Smooth muscle cell (in vitro differentiated cells): ENCODE data around the gene GPR107. TPM values are rescaled to one million over a fixed set of nuclear protein-coding genes. Genes with fewer than 3 reads are reported as not detected.

Source experiments
- DNase-seq: peaks from one replicate; lab custom pipeline; 2025; ENCODE audit not compliant: unreplicated experiment; lab: John Stamatoyannopoulos, UW
- H2AFZ ChIP-seq: fragments of 200-600 bp; sonication (generic); 2 replicates; pipeline ENCODE4 v1.6.0; 2016; ENCODE audit warnings: antibody characterized with exemption, low read depth, mild to moderate bottlenecking
- H3F3A ChIP-seq: fragments of 200-600 bp; sonication (generic); 2 replicates; pipeline ENCODE4 v1.6.0; 2017; ENCODE audit warnings: antibody characterized with exemption, low read depth
- H3K27ac ChIP-seq: fragments of 200-600 bp; sonication (generic); 2 replicates; pipeline ENCODE4 v1.5.1; 2016; ENCODE audit warnings: low read depth, mild to moderate bottlenecking
- H3K27me3 ChIP-seq: fragments of 200-600 bp; sonication (generic); 2 replicates; pipeline ENCODE4 v1.6.1; 2016; ENCODE audit warnings: low read depth, mild to moderate bottlenecking
- H3K36me3 ChIP-seq: fragments of 200-600 bp; sonication (generic); 2 replicates; pipeline ENCODE4 v1.5.1; 2016; ENCODE audit warnings: low read depth
- H3K4me1 ChIP-seq: fragments of 200-600 bp; sonication (generic); 2 replicates; pipeline ENCODE4 v1.5.1; 2016; ENCODE audit warnings: low read depth
- H3K4me2 ChIP-seq: fragments of 200-600 bp; sonication (generic); 2 replicates; pipeline ENCODE4 v1.6.0; 2016; ENCODE audit warnings: mild to moderate bottlenecking
- H3K4me3 ChIP-seq: fragments of 200-600 bp; sonication (generic); 2 replicates; pipeline ENCODE4 v1.5.1; 2016; ENCODE audit warnings: mild to moderate bottlenecking
- H3K79me2 ChIP-seq: fragments of 200-600 bp; sonication (generic); 2 replicates; pipeline ENCODE4 v1.6.0; 2016; ENCODE audit warnings: low read depth, mild to moderate bottlenecking
- H3K9ac ChIP-seq: fragments of 200-600 bp; sonication (generic); 2 replicates; pipeline ENCODE4 v1.6.0; 2016; ENCODE audit warnings: low read depth
- H3K9me3 ChIP-seq: fragments of 200-600 bp; sonication (generic); replicated peaks from 2 replicates; pipeline ENCODE4 v1.5.1; 2016; ENCODE audit warnings: low read depth
- H4K20me1 ChIP-seq: fragments of 200-600 bp; sonication (generic); 2 replicates; pipeline ENCODE4 v1.6.0; 2016; ENCODE audit warnings: low read depth
- WGBS: methylation state at CpG from one replicate; pipeline ENCODE4 v1.1.7; 2016; ENCODE audit warnings: low lambda C conversion rate; 5-methylcytosine and 5-hydroxymethylcytosine counted together
- polyA plus RNA-seq: library from polyadenylated mRNA; unstranded; fragments of >200 nt; fragmentation: Nextera tagmentation; extraction: Ambion mirVana; gene quantifications from 2 replicates; pipeline ENCODE4 v1.2.1, GENCODE V29; 2016
- total RNA-seq: library from RNA; depleted of rRNA; stranded (reverse); fragments of >200 nt; gene quantifications from 2 replicates; pipeline ENCODE4 v1.2.3, GENCODE V29; 2014
- TF ChIP-seq, protein P1 (sequence below): fragments of 200-600 bp; sonication (generic); IDR thresholded peaks from 2 replicates; pipeline ENCODE4 v1.5.1; 2017; ENCODE audit warnings: borderline replicate concordance, mild to moderate bottlenecking, antibody characterized with exemption; ENCODE audit not compliant: insufficient read depth, poor library complexity, severe bottlenecking

The GPR107 gene
- total and polyA plus RNA-seq, 2 experiments from 2014 or later, result 16.2 to 42.7 TPM

- WGBS, result 10% methylated on average over 14 of the region's 14 CpGs
- TF ChIP-seq, protein P1, sequence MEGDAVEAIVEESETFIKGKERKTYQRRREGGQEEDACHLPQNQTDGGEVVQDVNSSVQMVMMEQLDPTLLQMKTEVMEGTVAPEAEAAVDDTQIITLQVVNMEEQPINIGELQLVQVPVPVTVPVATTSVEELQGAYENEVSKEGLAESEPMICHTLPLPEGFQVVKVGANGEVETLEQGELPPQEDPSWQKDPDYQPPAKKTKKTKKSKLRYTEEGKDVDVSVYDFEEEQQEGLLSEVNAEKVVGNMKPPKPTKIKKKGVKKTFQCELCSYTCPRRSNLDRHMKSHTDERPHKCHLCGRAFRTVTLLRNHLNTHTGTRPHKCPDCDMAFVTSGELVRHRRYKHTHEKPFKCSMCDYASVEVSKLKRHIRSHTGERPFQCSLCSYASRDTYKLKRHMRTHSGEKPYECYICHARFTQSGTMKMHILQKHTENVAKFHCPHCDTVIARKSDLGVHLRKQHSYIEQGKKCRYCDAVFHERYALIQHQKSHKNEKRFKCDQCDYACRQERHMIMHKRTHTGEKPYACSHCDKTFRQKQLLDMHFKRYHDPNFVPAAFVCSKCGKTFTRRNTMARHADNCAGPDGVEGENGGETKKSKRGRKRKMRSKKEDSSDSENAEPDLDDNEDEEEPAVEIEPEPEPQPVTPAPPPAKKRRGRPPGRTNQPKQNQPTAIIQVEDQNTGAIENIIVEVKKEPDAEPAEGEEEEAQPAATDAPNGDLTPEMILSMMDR, result no peak
- H3K9ac ChIP-seq, result peak overlapping the region; percentile 89
- H3K36me3 ChIP-seq, result no peaks in the 10 kb centered on the region
- H3K9me3 ChIP-seq, result no peaks in the 10 kb centered on the region
- H2AFZ ChIP-seq, result peak overlapping the region; percentile 57
- peaks cover 13% of the 10 kb centered on the region for H3F3A ChIP-seq
- H3K4me1 ChIP-seq, result peaks cover 17% of the 10 kb centered on the region
- peak overlapping the region; percentile 88 for H3K27ac ChIP-seq
- no peaks in the 10 kb centered on the region for H3K27me3 ChIP-seq
- H3K79me2 ChIP-seq, result peaks cover 74% of the 10 kb centered on the region
- H3K4me2 ChIP-seq, result peak overlapping the region; percentile 94
- no peak for DNase-seq
- H4K20me1 ChIP-seq, result peaks cover 29% of the 10 kb centered on the region
- H3K4me3 ChIP-seq, result peak overlapping the region; percentile 86
Observed at GRCh38 chr9:130054325-130054786, 650 bp downstream of the GPR107 start.

DNA sequence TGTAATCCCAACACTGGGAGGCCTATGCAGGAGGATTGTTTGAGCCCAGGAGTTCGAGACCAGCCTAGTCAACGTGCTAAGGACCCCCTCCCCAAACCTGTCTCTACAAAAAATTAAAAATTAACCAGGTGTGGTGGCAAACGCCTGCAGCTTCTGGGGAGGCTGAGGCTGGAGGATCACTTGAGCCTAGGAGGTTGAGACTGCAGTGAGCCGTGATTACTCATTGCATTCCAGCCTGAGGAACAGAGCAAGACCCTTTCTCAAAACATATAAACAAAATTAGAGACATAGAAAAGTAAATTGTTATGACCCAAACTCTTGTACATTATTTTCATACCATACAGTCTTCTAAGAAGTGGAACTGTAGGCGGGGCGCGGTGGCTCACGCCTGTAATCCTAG, 1.1 kb downstream of the GPR107 start:
- 83% methylated on average over 8 of the region's 8 CpGs for WGBS

GRCh38 chr9:130058154-130058553, 4.4 kb downstream of the GPR107 start:
- no peak for DNase-seq
- no peak overlapping the region for H2AFZ ChIP-seq
- H3K79me2 ChIP-seq, result peaks cover 100% of the 10 kb centered on the region
- H3K4me1 ChIP-seq, result peaks cover 4% of the 10 kb centered on the region
- H3K4me2 ChIP-seq, result no peak overlapping the region
- no peaks in the 10 kb centered on the region for H3K36me3 ChIP-seq
- peaks cover 63% of the 10 kb centered on the region for H4K20me1 ChIP-seq
- TF ChIP-seq, protein P1, result peak; percentile 34
- H3K9me3 ChIP-seq, result no peaks in the 10 kb centered on the region
- H3K27ac ChIP-seq, result no peak overlapping the region
- H3F3A ChIP-seq, result no peaks in the 10 kb centered on the region
- no peak overlapping the region for H3K4me3 ChIP-seq
- WGBS, result 93% methylated on average over 7 of the region's 7 CpGs
- H3K27me3 ChIP-seq, result no peaks in the 10 kb centered on the region
- no peak overlapping the region for H3K9ac ChIP-seq

More for the DNA sequence above, 1.1 kb downstream of the GPR107 start:
- Histone ChIP-seq H3K27me3 (no peaks in the 10 kb centered on the region), H4K20me1 (peaks cover 33% of the 10 kb centered on the region), H3K79me2 (peaks cover 78% of the 10 kb centered on the region), H3K9me3 (no peaks in the 10 kb centered on the region), H3K4me1 (peaks cover 17% of the 10 kb centered on the region), H2AFZ (no peak overlapping the region), H3K27ac (peak overlapping the region; percentile 88), H3K4me3 (peak overlapping the region; percentile 86), H3K4me2 (peak overlapping the region; percentile 94), H3K9ac (peak overlapping the region; percentile 89), H3F3A (peaks cover 13% of the 10 kb centered on the region), H3K36me3 (no peaks in the 10 kb centered on the region)
- TF ChIP-seq, protein P1, result no peak
- no peak for DNase-seq

GRCh38 chr9:130058887-130059286, 5.2 kb downstream of the GPR107 start:
- no peaks in the 10 kb centered on the region for H3K9me3 ChIP-seq
- no peak overlapping the region for H3K27ac ChIP-seq
- H3K27me3 ChIP-seq, result no peaks in the 10 kb centered on the region
- H3K4me3 ChIP-seq, result no peak overlapping the region
- peaks cover 70% of the 10 kb centered on the region for H4K20me1 ChIP-seq
- H3K36me3 ChIP-seq, result no peaks in the 10 kb centered on the region
- no peak overlapping the region for H3K9ac ChIP-seq
- peaks cover 4% of the 10 kb centered on the region for H3K4me1 ChIP-seq
- no peaks in the 10 kb centered on the region for H3F3A ChIP-seq
- no peak for DNase-seq
- peaks cover 100% of the 10 kb centered on the region for H3K79me2 ChIP-seq
- TF ChIP-seq, protein P1, result no peak
- WGBS, result 93% methylated on average over 3 of the region's 3 CpGs
- H3K4me2 ChIP-seq, result no peak overlapping the region
- H2AFZ ChIP-seq, result no peak overlapping the region
